ENCODE data around the gene PSMC5. TPM values are rescaled to one million over a fixed set of nuclear protein-coding genes. Genes with fewer than 3 reads are reported as not detected.

Gene PSMC5
- total and polyA plus RNA-seq, 2 experiments from 2014 or later, result 93.1 to 199 TPM

GRCh38 chr17:63854709-63855108 is 27.5 kb downstream of the PSMC5 start:
- H4K20me1 ChIP-seq (replicated peaks; ENCODE audit: insufficient read depth), result no peaks in the 10 kb centered on the region
- H3K4me3 Mint-ChIP-seq, result no peak overlapping the region

More at GRCh38 chr17:63854709-63855108, 27.5 kb downstream of the PSMC5 start:
- Mint-ChIP-seq H3K27me3 (ENCODE audit: insufficient read depth, low read depth, poor library complexity) (peaks cover 10% of the 10 kb centered on the region), H3K9me3 (peaks cover 1% of the 10 kb centered on the region; the same call in 1 of the 3 replicates), H3K36me3 (ENCODE audit: low read depth) (no peaks in the 10 kb centered on the region), H3K27ac (no peak overlapping the region), H3K4me1 (no peaks in the 10 kb centered on the region)
- H3K36me3 ChIP-seq (ENCODE audit: insufficient read depth), result no peaks in the 10 kb centered on the region
- DNase-seq (ENCODE audit: low spot score), result no peak
- peaks cover 1% of the 10 kb centered on the region; the same call in 1 of the 2 replicates for H3K27me3 ChIP-seq (ENCODE audit: insufficient read depth)
- H3K4me1 ChIP-seq (ENCODE audit: insufficient read depth), result no peaks in the 10 kb centered on the region
- no peaks in the 10 kb centered on the region for H3K79me2 ChIP-seq (replicated peaks; ENCODE audit: insufficient read depth)
- H3K4me3 ChIP-seq, result no peak overlapping the region
- no peak for ATAC-seq
- H2AFZ ChIP-seq, result no peak overlapping the region
- H3K9me2 ChIP-seq (ENCODE audit: insufficient read depth), result no peaks in the 10 kb centered on the region
- no peak overlapping the region for H3K4me2 ChIP-seq
- TF ChIP-seq EZH2phosphoT487 (IDR thresholded peaks at IDR 0.05; ENCODE audit: unreplicated experiment), result no peak
- no peak for TF ChIP-seq NANOG (IDR thresholded peaks at IDR 0.05; ENCODE audit: borderline replicate concordance)
- TF ChIP-seq JUNB (IDR thresholded peaks at IDR 0.05; ENCODE audit: unreplicated experiment), result no peak
- TF ChIP-seq EZH2 (IDR thresholded peaks at IDR 0.05; ENCODE audit: low read depth, unreplicated experiment), result no peak
- no peak for TF ChIP-seq REST (IDR thresholded peaks at IDR 0.05; ENCODE audit: unreplicated experiment)
- no peak for TF ChIP-seq ZNF462 (CRISPR knock-in tag; IDR thresholded peaks at IDR 0.05)
- TF ChIP-seq ETS1 (IDR thresholded peaks at IDR 0.05), result no peak
- TF ChIP-seq POLR2AphosphoS5 (IDR thresholded peaks at IDR 0.05; ENCODE audit: low read depth), result no peak
- TF ChIP-seq STAT1 (IDR thresholded peaks at IDR 0.05; ENCODE audit: unreplicated experiment), result no peak
- H3K27ac ChIP-seq (ENCODE audit: low read depth), result no peak overlapping the region
- no peaks in the 10 kb centered on the region for H3F3A ChIP-seq (replicated peaks; ENCODE audit: low read depth)
